ENCODE measurements around the gene TIMP4. TPM values are rescaled to one million over a fixed set of nuclear protein-coding genes. Genes with fewer than 3 reads are reported as not detected.

TIMP4 gene
- total RNA-seq, 1 donor from 2014 or later = 0.18 TPM

GRCh38 chr3:12188681-12189287, 30.1 kb upstream of the TIMP4 start:
- no peak for DNase-seq (ENCODE audit: low spot score in 2 of 2, unreplicated experiment in 2 of 2)
- no peaks in the 10 kb centered on the region for H3K36me3 Mint-ChIP-seq
- no peaks in the 10 kb centered on the region for H3K27me3 Mint-ChIP-seq (ENCODE audit: low read depth)
- H3K4me1 Mint-ChIP-seq = peaks cover 16% of the 10 kb centered on the region
- H3K27ac Mint-ChIP-seq = no peak overlapping the region
- no peaks in the 10 kb centered on the region for H3K9me3 Mint-ChIP-seq
- no peak overlapping the region for H3K4me3 Mint-ChIP-seq
- no peak for TF ChIP-seq CTCF (IDR thresholded peaks at IDR 0.05; ENCODE audit: unreplicated experiment)

GRCh38 chr3:12188328-12188648, 29.6 kb upstream of the TIMP4 start:
- no peaks in the 10 kb centered on the region for H3K9me3 Mint-ChIP-seq
- no peaks in the 10 kb centered on the region for H3K27me3 Mint-ChIP-seq (ENCODE audit: low read depth)

GRCh38 chr3:12187448-12188327, 29.0 kb upstream of the TIMP4 start:
- Mint-ChIP-seq H3K4me1 (peaks cover 18% of the 10 kb centered on the region), H3K9me3 (no peaks in the 10 kb centered on the region), H3K27ac (peak overlapping the region; percentile 62), H3K36me3 (no peaks in the 10 kb centered on the region), H3K4me3 (no peak overlapping the region), H3K27me3 (ENCODE audit: low read depth) (no peaks in the 10 kb centered on the region)
- no peak for DNase-seq (ENCODE audit: low spot score in 2 of 2, unreplicated experiment in 2 of 2)
- no peak for TF ChIP-seq CTCF (IDR thresholded peaks at IDR 0.05; ENCODE audit: unreplicated experiment)

More at GRCh38 chr3:12188328-12188648, 29.6 kb upstream of the TIMP4 start:
- Mint-ChIP-seq H3K4me3 (no peak overlapping the region), H3K36me3 (no peaks in the 10 kb centered on the region), H3K4me1 (peaks cover 18% of the 10 kb centered on the region), H3K27ac (peak overlapping the region; percentile 62)
- TF ChIP-seq CTCF (IDR thresholded peaks at IDR 0.05; ENCODE audit: unreplicated experiment) = no peak
- no peak for DNase-seq (ENCODE audit: low spot score in 2 of 2, unreplicated experiment in 2 of 2)

- no peak for DNase-seq (ENCODE audit: low spot score in 2 of 2, unreplicated experiment in 2 of 2)
- no peak overlapping the region for H3K27ac Mint-ChIP-seq
- H3K36me3 Mint-ChIP-seq = no peaks in the 10 kb centered on the region
- TF ChIP-seq CTCF (IDR thresholded peaks at IDR 0.05; ENCODE audit: unreplicated experiment) = no peak
- no peaks in the 10 kb centered on the region for H3K27me3 Mint-ChIP-seq (ENCODE audit: low read depth)
- H3K9me3 Mint-ChIP-seq = no peaks in the 10 kb centered on the region
- H3K4me1 Mint-ChIP-seq = peaks cover 18% of the 10 kb centered on the region
- no peak overlapping the region for H3K4me3 Mint-ChIP-seq
Observed at GRCh38 chr3:12186515-12187286, 28.0 kb upstream of the TIMP4 start.

- H3K9me3 Mint-ChIP-seq = peaks cover 3% of the 10 kb centered on the region
- no peak overlapping the region for H3K27ac Mint-ChIP-seq
- H3K4me3 Mint-ChIP-seq = no peak overlapping the region
- TF ChIP-seq CTCF (IDR thresholded peaks at IDR 0.05; ENCODE audit: unreplicated experiment) = no peak
- peaks cover 21% of the 10 kb centered on the region for H3K4me1 Mint-ChIP-seq
- no peaks in the 10 kb centered on the region for H3K36me3 Mint-ChIP-seq
- no peak for DNase-seq (ENCODE audit: low spot score in 2 of 2, unreplicated experiment in 2 of 2)
- no peaks in the 10 kb centered on the region for H3K27me3 Mint-ChIP-seq (ENCODE audit: low read depth)
Observed at GRCh38 chr3:12186046-12186445, 27.3 kb upstream of the TIMP4 start.
